Measurements from ENCODE around the gene CTLA4. TPM values are rescaled to one million over a fixed set of nuclear protein-coding genes. Genes with fewer than 3 reads are reported as not detected.

Gene CTLA4
- total RNA-seq, 4 donors from 2014 or later: 0.33 TPM; not detected in 3

DNA sequence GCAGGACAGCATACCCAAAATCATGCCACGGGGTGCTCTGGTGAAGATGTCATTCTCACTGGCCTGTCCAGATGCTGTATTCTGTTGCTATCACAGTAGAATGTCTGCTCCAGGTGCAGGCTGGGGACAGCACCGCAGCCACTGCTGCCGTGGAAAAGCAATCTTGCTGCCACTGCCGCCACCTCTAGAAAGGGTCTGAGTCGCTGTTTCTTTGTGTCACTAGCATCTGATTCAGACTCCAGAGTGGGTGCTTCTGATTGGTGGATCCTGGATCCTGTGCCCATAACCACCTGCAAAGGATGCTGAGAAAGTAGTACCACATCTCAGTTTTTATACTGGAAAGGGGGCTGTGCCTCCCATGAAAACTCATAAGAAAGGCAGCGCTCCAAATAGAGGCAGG lies 45.3 kb upstream of the CTLA4 start:
- WGBS: 100% methylated on average over 6 of the region's 6 CpGs

GRCh38 chr2:203823173-203823572 lies 44.4 kb upstream of the CTLA4 start:
- H3K27ac ChIP-seq (replicated peaks in 1 of 4): no peak overlapping the region
- no peaks in the 10 kb centered on the region for H3K36me3 ChIP-seq
- no peaks in the 10 kb centered on the region for H3K4me1 ChIP-seq
- no peaks in the 10 kb centered on the region for H3K27me3 ChIP-seq
- H3K9me3 ChIP-seq: no peaks in the 10 kb centered on the region
- peak; percentile 14 for DNase-seq (ENCODE audit: extremely low spot score)
- 99% methylated on average over 3 of the region's 3 CpGs for WGBS
- TF ChIP-seq POLR2AphosphoS5 (IDR thresholded peaks at IDR 0.05): no peak
- TF ChIP-seq, protein P1, sequence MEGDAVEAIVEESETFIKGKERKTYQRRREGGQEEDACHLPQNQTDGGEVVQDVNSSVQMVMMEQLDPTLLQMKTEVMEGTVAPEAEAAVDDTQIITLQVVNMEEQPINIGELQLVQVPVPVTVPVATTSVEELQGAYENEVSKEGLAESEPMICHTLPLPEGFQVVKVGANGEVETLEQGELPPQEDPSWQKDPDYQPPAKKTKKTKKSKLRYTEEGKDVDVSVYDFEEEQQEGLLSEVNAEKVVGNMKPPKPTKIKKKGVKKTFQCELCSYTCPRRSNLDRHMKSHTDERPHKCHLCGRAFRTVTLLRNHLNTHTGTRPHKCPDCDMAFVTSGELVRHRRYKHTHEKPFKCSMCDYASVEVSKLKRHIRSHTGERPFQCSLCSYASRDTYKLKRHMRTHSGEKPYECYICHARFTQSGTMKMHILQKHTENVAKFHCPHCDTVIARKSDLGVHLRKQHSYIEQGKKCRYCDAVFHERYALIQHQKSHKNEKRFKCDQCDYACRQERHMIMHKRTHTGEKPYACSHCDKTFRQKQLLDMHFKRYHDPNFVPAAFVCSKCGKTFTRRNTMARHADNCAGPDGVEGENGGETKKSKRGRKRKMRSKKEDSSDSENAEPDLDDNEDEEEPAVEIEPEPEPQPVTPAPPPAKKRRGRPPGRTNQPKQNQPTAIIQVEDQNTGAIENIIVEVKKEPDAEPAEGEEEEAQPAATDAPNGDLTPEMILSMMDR (IDR thresholded peaks at IDR 0.05): no peak
- no peak for TF ChIP-seq EP300 (IDR thresholded peaks at IDR 0.05)
- no peak for TF ChIP-seq POLR2A (IDR thresholded peaks at IDR 0.05; ENCODE audit: low read depth)
- H3K4me3 ChIP-seq: no peak overlapping the region
- intact Hi-C loops (cut with DNase I): no loop called here

More for the DNA sequence above, 45.3 kb upstream of the CTLA4 start:
- Histone ChIP-seq H3K4me3 (no peak overlapping the region), H3K27ac (replicated peaks in 1 of 4) (no peak overlapping the region), H3K27me3 (no peaks in the 10 kb centered on the region), H3K9me3 (no peaks in the 10 kb centered on the region), H3K36me3 (no peaks in the 10 kb centered on the region), H3K4me1 (peaks cover 0 to 1% (median 0%) of the 10 kb centered on the region in 4 donors)
- peak; percentile 55 for DNase-seq (ENCODE audit: extremely low spot score)
- TF ChIP-seq, protein P1 (IDR thresholded peaks at IDR 0.05): no peak
- TF ChIP-seq EP300 (IDR thresholded peaks at IDR 0.05) (no peak), POLR2AphosphoS5 (IDR thresholded peaks at IDR 0.05) (no peak), POLR2A (IDR thresholded peaks at IDR 0.05; ENCODE audit: low read depth) (no peak)
- intact Hi-C loops (cut with DNase I): no loop called here

DNA sequence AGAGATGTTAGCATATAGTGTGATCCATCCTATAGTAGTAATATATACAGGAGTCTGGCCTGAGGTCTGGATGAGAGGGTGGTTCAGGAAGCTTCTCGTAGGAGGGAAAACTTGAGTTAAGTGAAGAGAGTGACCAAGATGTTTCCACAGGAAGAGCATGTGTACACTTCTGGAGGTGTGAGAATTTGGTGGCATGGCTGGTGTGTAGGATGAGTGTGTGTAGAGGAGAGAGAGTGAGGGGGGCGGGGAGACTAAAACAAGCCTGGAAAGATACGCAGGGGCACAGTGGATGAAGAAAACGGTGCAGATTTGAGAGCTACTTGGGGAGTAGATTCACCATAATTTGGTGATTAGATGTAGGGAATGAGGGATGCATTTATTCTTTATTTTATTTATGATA lies 43.5 kb upstream of the CTLA4 start:
- no peak for TF ChIP-seq POLR2A (IDR thresholded peaks at IDR 0.05; ENCODE audit: low read depth)
- TF ChIP-seq, protein P1 (IDR thresholded peaks at IDR 0.05): no peak
- TF ChIP-seq EP300 (IDR thresholded peaks at IDR 0.05): no peak
- TF ChIP-seq POLR2AphosphoS5 (IDR thresholded peaks at IDR 0.05): no peak
- Histone ChIP-seq H3K27me3 (no peaks in the 10 kb centered on the region), H3K4me1 (no peaks in the 10 kb centered on the region), H3K36me3 (no peaks in the 10 kb centered on the region), H3K9me3 (no peaks in the 10 kb centered on the region), H3K27ac (replicated peaks in 1 of 4) (no peak overlapping the region), H3K4me3 (no peak overlapping the region)
- intact Hi-C loops (cut with DNase I): no loop called here
- WGBS: 91% methylated on average over 4 of the region's 4 CpGs
- peak; percentile 7 for DNase-seq (ENCODE audit: extremely low spot score)

DNA sequence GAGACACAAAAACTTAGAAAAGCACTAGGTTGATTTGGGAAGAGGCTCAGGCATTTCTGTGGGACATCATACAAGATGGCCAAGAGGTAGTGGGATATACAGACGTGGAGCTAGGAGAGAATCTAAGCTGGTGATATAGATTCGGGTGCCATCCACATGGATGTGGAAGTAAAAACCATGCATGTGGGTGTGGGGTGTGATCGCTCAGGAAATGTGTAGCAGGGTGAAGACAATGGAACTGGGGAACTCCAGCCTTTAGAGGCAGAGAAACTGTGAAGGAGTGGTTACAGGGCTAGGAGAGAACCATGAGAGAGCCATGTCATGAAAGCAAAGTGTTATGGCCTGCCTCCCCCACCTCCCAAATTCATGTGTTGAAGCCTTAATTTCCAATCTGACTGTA lies 43.0 kb upstream of the CTLA4 start:
- WGBS: 97% methylated on average over 3 of the region's 3 CpGs
- Histone ChIP-seq H3K4me3 (no peak overlapping the region), H3K4me1 (no peaks in the 10 kb centered on the region), H3K9me3 (no peaks in the 10 kb centered on the region), H3K36me3 (no peaks in the 10 kb centered on the region), H3K27ac (replicated peaks in 1 of 4) (no peak overlapping the region), H3K27me3 (no peaks in the 10 kb centered on the region)
- TF ChIP-seq, protein P1 (IDR thresholded peaks at IDR 0.05): no peak
- TF ChIP-seq POLR2AphosphoS5 (IDR thresholded peaks at IDR 0.05) (no peak), EP300 (IDR thresholded peaks at IDR 0.05) (no peak), POLR2A (IDR thresholded peaks at IDR 0.05; ENCODE audit: low read depth) (no peak)
- intact Hi-C loops (cut with DNase I): no loop called here
- peak; percentile 70 for DNase-seq (ENCODE audit: extremely low spot score)

DNA sequence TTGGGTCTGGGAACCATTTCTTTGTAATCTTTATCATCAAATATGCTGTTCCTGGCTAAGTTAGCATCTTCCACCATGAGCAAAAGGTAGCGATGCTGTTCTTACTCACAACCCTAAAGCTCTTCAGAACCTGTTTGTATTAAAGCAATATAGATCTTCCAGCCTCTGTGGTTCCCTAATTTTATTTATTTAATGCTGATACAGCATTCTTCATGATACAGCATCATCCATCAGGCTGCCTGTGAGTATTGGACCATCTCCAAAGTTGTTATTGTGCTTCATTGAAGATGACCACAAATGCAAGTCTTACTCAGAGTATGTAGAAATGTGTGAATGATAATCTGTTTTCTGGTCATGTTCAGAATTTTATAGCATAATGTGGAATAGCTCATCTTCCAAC lies 40.9 kb upstream of the CTLA4 start:
- 100% methylated on average over 1 of the region's 1 CpG for WGBS
- H3K36me3 ChIP-seq: no peaks in the 10 kb centered on the region
- H3K4me3 ChIP-seq: no peak overlapping the region
- DNase-seq (ENCODE audit: extremely low spot score): no peak
- TF ChIP-seq POLR2AphosphoS5 (IDR thresholded peaks at IDR 0.05): no peak
- no peak for TF ChIP-seq EP300 (IDR thresholded peaks at IDR 0.05)
- TF ChIP-seq POLR2A (IDR thresholded peaks at IDR 0.05; ENCODE audit: low read depth): no peak
- TF ChIP-seq, protein P1 (IDR thresholded peaks at IDR 0.05): no peak
- no peaks in the 10 kb centered on the region for H3K4me1 ChIP-seq
- no peak overlapping the region for H3K27ac ChIP-seq (replicated peaks in 1 of 4)
- no peaks in the 10 kb centered on the region for H3K9me3 ChIP-seq
- H3K27me3 ChIP-seq: no peaks in the 10 kb centered on the region
- intact Hi-C loops (cut with DNase I): no loop called here

Measured in esophagus muscularis mucosa (tissue), 4 donors.